Astrocyte (in vitro differentiated cells and primary cell): ENCODE measurements around the gene RASEF. TPM values are rescaled to one million over a fixed set of nuclear protein-coding genes. Genes with fewer than 3 reads are reported as not detected.

Experiments used
- DNase-seq: peaks from one replicate; pipeline ENCODE4 v3.0.0-alpha.2; 2010; ENCODE audit warnings: low read depth
- FAIRE-seq: peaks from 2 replicates; lab custom pipeline; 2011; peaks lifted over from hg19 to GRCh38; lab: Jason Lieb, UNC
- H2AFZ ChIP-seq: 2 replicates; pipeline ENCODE4 v1.6.0; 2012; ENCODE audit warnings: low read depth, low read length, inconsistent platforms
- H3K27ac ChIP-seq: 2 replicates; pipeline ENCODE4 v1.5.1; 2011; ENCODE audit warnings: low read depth, low read length, inconsistent platforms
- H3K27me3 ChIP-seq: 2 replicates; pipeline ENCODE4 v1.6.0; 2011; ENCODE audit warnings: low read length, inconsistent platforms; ENCODE audit not compliant: insufficient read depth
- H3K36me3 ChIP-seq: 2 replicates; pipeline ENCODE4 v1.5.1; 2011; ENCODE audit warnings: low read length, inconsistent platforms; ENCODE audit not compliant: insufficient read depth
- H3K4me1 ChIP-seq: 2 replicates; pipeline ENCODE4 v1.5.1; 2011; ENCODE audit warnings: low read length, inconsistent platforms; ENCODE audit not compliant: insufficient read depth
- H3K4me2 ChIP-seq: 2 replicates; pipeline ENCODE4 v1.6.0; 2012; ENCODE audit warnings: low read length, inconsistent platforms
- H3K4me3 ChIP-seq: 2 replicates; pipeline ENCODE4 v1.5.1; 2011; ENCODE audit warnings: low read depth, mild to moderate bottlenecking, low read length, inconsistent platforms; ENCODE audit not compliant: insufficient read depth
- H3K79me2 ChIP-seq: 2 replicates; pipeline ENCODE4 v1.6.0; 2012; ENCODE audit warnings: mild to moderate bottlenecking, low read length, inconsistent platforms; ENCODE audit not compliant: insufficient read depth
- H3K9ac ChIP-seq: 2 replicates; pipeline ENCODE4 v1.6.0; 2012; ENCODE audit warnings: mild to moderate bottlenecking, low read length, inconsistent platforms
- H3K9me3 ChIP-seq: 2 replicates; pipeline ENCODE4 v1.5.1; 2012; ENCODE audit warnings: low read depth, mild to moderate bottlenecking, low read length, inconsistent platforms; ENCODE audit not compliant: insufficient read depth
- H4K20me1 ChIP-seq: 2 replicates; pipeline ENCODE4 v1.6.0; 2012; ENCODE audit warnings: low read length, inconsistent platforms; ENCODE audit not compliant: insufficient read depth
- H3K27ac Mint-ChIP-seq: one replicate; pipeline ENCODE4 v1.8.0; 2021; ENCODE audit warnings: mild to moderate bottlenecking, mixed read lengths; ENCODE audit not compliant: unreplicated experiment
- H3K27me3 Mint-ChIP-seq: one replicate; pipeline ENCODE4 v1.8.0; 2021; ENCODE audit warnings: low read depth, mixed read lengths; ENCODE audit not compliant: unreplicated experiment
- H3K36me3 Mint-ChIP-seq: one replicate; pipeline ENCODE4 v1.8.0; 2021; ENCODE audit warnings: low read depth, mixed read lengths; ENCODE audit not compliant: unreplicated experiment
- H3K4me1 Mint-ChIP-seq: one replicate; pipeline ENCODE4 v1.8.0; 2021; ENCODE audit warnings: low read depth, mixed read lengths; ENCODE audit not compliant: unreplicated experiment
- H3K4me3 Mint-ChIP-seq: one replicate; pipeline ENCODE4 v1.8.0; 2021; ENCODE audit warnings: mild to moderate bottlenecking, moderate library complexity, mixed read lengths; ENCODE audit not compliant: unreplicated experiment
- H3K9me3 Mint-ChIP-seq: one replicate; pipeline ENCODE4 v1.8.0; 2021; ENCODE audit warnings: mild to moderate bottlenecking, mixed read lengths; ENCODE audit not compliant: unreplicated experiment
- CTCF ChIP-seq: IDR thresholded peaks from 2 replicates; pipeline ENCODE4 v1.5.1; 2011; ENCODE audit warnings: low read depth, mild to moderate bottlenecking, inconsistent platforms, low read length, moderate library complexity; ENCODE audit not compliant: insufficient read depth
- EZH2 ChIP-seq: IDR thresholded peaks from 2 replicates; pipeline ENCODE4 v1.6.1; 2012; ENCODE audit warnings: mild to moderate bottlenecking, low read length, inconsistent platforms; ENCODE audit not compliant: insufficient read depth
- total RNA-seq: library from RNA; stranded (reverse); gene quantifications from 2 replicates; pipeline ENCODE4 v1.2.1, GENCODE V29; 2021

The RASEF gene
- total RNA-seq, 1 donor from 2014 or later, result 0.91 TPM

GRCh38 chr9:83000765-83001164 lies 62.2 kb downstream of the RASEF start:
- Mint-ChIP-seq H3K4me1 (peaks cover 7% of the 10 kb centered on the region), H3K9me3 (no peaks in the 10 kb centered on the region), H3K4me3 (no peak overlapping the region), H3K27me3 (no peaks in the 10 kb centered on the region), H3K36me3 (peaks cover 2% of the 10 kb centered on the region), H3K27ac (no peak overlapping the region)
- no peak overlapping the region for H3K4me3 ChIP-seq
- no peaks in the 10 kb centered on the region for H3K9me3 ChIP-seq
- DNase-seq, result no peak
- no peak overlapping the region for H3K9ac ChIP-seq
- H3K36me3 ChIP-seq, result no peaks in the 10 kb centered on the region
- H3K27me3 ChIP-seq, result no peaks in the 10 kb centered on the region
- no peaks in the 10 kb centered on the region for H3K79me2 ChIP-seq
- no peak overlapping the region for H3K27ac ChIP-seq
- TF ChIP-seq EZH2, result no peak
- no peak for TF ChIP-seq CTCF
- FAIRE-seq, result no peak
- no peak overlapping the region for H3K4me2 ChIP-seq
- H2AFZ ChIP-seq, result no peak overlapping the region
- H4K20me1 ChIP-seq, result no peaks in the 10 kb centered on the region
- H3K4me1 ChIP-seq, result no peaks in the 10 kb centered on the region

- H4K20me1 ChIP-seq, result no peaks in the 10 kb centered on the region
- no peak overlapping the region for H3K9ac ChIP-seq
- FAIRE-seq (no peak), DNase-seq (no peak)
- Mint-ChIP-seq H3K9me3 (no peaks in the 10 kb centered on the region), H3K27me3 (no peaks in the 10 kb centered on the region), H3K27ac (no peak overlapping the region), H3K36me3 (peaks cover 2% of the 10 kb centered on the region), H3K4me1 (peaks cover 7% of the 10 kb centered on the region), H3K4me3 (no peak overlapping the region)
- H3K36me3 ChIP-seq, result no peaks in the 10 kb centered on the region
- no peaks in the 10 kb centered on the region for H3K4me1 ChIP-seq
- TF ChIP-seq EZH2, result no peak
- no peak for TF ChIP-seq CTCF
- no peak overlapping the region for H2AFZ ChIP-seq
- no peaks in the 10 kb centered on the region for H3K79me2 ChIP-seq
- no peak overlapping the region for H3K4me3 ChIP-seq
- H3K4me2 ChIP-seq, result no peak overlapping the region
- H3K27me3 ChIP-seq, result no peaks in the 10 kb centered on the region
- H3K9me3 ChIP-seq, result no peaks in the 10 kb centered on the region
- no peak overlapping the region for H3K27ac ChIP-seq
Observed at GRCh38 chr9:82998409-82998808, 64.5 kb downstream of the RASEF start.

- H3K27me3 ChIP-seq, result no peaks in the 10 kb centered on the region
- no peak overlapping the region for H3K4me3 Mint-ChIP-seq
- no peaks in the 10 kb centered on the region for H4K20me1 ChIP-seq
- no peak for FAIRE-seq
- H3K9me3 ChIP-seq, result no peaks in the 10 kb centered on the region
- H3K9ac ChIP-seq, result no peak overlapping the region
- no peak for DNase-seq
- no peak for TF ChIP-seq CTCF
- no peak for TF ChIP-seq EZH2
- peaks cover 7% of the 10 kb centered on the region for H3K4me1 Mint-ChIP-seq
- no peak overlapping the region for H2AFZ ChIP-seq
- H3K36me3 ChIP-seq, result no peaks in the 10 kb centered on the region
- H3K4me3 ChIP-seq, result no peak overlapping the region
- no peaks in the 10 kb centered on the region for H3K4me1 ChIP-seq
- H3K27ac Mint-ChIP-seq, result no peak overlapping the region
- no peak overlapping the region for H3K27ac ChIP-seq
- H3K27me3 Mint-ChIP-seq, result no peaks in the 10 kb centered on the region
- peaks cover 2% of the 10 kb centered on the region for H3K36me3 Mint-ChIP-seq
- no peaks in the 10 kb centered on the region for H3K79me2 ChIP-seq
- H3K4me2 ChIP-seq, result no peak overlapping the region
- H3K9me3 Mint-ChIP-seq, result no peaks in the 10 kb centered on the region
Observed at GRCh38 chr9:82997476-82998140, 65.3 kb downstream of the RASEF start.
